HG02885 (cell line): ENCODE data around the gene DCLRE1C.
A peak's percentile ranks its signal among the peaks of the same experiment; 100 is the strongest.
"Not testable (repeated sequence)": the region's sequence is repeated elsewhere in the genome, so short reads cannot be mapped to it uniquely, and the experiment has no call there.

Experiments
- ATAC-seq: cut with Tn5 transposase; IDR thresholded peaks from one replicate; pipeline ENCODE4 v1.9.1; 2021; ENCODE audit warnings: mild to moderate bottlenecking; ENCODE audit not compliant: unreplicated experiment, poor library complexity

DCLRE1C gene

DNA sequence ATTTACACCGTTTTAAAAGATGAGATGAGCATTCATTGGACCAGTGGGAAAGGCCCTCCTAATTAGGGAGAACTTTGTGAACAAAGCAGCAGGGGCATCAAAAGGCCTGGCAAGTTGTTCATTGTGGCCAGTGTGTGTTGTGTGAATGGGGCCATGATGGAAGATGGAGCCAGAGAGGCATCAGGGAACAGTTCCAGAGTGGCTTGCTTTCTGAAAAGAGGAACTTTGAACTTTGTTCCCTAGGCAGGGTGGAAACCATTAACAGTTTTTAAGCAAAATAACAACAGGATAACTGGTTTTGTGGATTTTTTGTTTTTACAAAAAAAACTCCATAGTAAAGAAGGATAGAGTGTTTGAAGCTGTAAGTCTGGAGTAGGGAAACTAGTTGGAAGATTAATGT lies 62.7 kb downstream of the DCLRE1C start:
- no peak for ATAC-seq

GRCh38 chr10:14889318-14889717 lies 64.6 kb downstream of the DCLRE1C start:
- no peak for ATAC-seq

- no peak for ATAC-seq
These were observed 69.8 kb downstream of the DCLRE1C start for GRCh38 chr10:14884082-14884481.

DNA sequence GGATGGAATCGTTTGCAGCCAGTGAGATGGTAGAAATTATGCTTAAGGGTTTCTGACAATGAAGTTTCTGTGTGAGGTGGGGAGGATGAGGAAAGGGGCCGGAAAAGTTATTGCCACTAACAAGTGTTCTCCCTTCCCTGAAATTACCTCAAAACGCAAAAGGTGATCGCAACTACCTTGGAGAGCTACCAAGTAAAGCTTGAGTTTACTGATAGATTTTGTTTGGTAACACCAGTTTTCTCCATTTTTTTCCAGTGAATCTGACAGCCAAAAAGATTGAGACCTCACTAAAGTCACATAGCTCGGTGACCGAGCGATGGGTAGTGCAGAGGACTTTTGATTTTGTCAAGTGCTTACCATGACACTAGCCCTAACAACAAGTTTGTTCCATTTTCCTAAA lies 73.7 kb downstream of the DCLRE1C start:
- ATAC-seq = no peak

- ATAC-seq = no peak
These were observed 74.0 kb downstream of the DCLRE1C start for GRCh38 chr10:14879928-14880193.

GRCh38 chr10:14879124-14879927 lies 74.6 kb downstream of the DCLRE1C start:
- ATAC-seq = peak; percentile 22

DNA sequence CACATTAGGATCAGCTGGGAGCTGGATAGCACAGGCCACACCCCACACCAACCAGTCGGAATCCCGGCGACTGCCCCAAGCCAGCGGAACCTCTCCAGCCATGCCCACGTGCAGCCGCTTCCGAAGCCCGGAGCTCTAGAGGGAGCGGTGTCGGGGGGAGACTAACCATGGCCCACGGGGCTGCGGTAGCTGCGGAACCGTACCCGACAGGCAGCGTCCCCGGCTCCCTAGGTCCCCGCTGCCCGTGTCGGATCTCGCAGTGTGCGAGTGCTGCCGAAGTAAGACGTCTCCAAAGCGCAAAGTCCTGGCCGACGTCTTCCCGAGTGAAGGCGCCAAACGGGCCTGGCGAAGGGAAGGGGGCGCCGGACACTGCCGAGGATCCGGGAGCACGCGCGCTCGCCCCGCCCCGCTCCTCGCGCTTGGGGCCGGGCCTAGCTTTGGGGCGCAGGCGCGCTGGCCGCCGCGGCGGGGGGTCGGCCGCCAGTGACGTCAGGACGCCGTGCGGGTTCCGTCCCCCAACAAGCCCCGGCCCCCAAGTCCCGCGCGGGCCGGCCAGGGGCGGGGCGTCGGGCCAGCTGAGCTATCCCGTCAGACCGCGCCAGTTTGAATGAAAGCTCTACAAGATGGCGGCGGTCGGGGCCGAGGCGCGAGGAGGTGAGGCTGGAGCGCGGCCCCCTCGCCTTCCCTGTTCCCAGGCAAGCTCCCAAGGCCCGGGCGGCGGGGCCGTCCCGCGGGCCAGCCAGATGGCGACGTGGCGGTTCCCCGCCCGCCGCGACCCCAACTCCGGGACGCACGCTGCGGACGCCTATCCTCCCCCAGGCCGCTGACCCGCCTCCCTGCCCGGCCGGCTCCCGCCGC lies 75.4 kb downstream of the DCLRE1C start, which contains the start of gene SUV39H2:
Gene SUV39H2, plus strand, starts transcription at position 601 of the 858 bp plus-strand sequence. Its CDS starts 23 bp downstream, at position 624.
- peak; percentile 92 for ATAC-seq

DNA sequence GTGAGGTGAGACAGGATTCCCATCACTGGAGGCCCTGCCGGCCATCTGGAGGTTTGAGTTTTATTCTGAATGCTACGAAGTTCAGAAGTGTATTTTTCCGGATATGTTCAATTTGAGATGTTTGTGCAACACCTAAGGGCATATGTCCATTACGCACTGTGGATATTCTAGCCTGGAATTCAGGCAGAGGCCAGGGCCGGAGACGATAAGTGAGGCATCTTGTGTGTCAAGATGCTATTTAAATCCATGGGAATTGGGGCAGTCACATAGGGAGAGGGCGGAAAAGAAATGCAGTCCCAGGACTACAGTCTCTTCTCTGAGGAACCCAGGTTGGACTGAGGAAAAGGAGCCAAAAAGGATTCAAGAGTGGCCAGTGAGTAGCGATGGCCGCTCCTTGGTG lies 77.1 kb downstream of the DCLRE1C start:
- ATAC-seq = no peak

DNA sequence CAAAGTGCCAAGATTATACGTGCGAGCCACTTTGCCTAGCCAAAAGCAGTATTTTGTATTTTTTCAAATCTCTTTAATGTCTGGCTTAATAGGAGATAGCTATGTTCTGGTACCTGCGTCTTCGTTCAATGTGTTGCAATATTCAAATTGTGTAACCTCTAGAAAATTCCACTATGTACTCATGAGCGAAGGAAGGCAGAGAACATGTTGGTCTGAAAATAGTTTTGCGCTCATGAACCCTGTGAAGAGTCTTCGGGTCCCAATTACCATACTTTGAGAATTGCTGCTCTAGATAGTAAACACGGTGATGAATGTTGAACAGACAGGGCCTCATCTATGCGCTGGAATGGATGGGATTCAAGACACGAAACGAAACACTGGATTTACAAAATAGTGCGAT lies 78.0 kb downstream of the DCLRE1C start:
- ATAC-seq = no peak

- ATAC-seq = peak; percentile 57
These were observed 80.7 kb downstream of the DCLRE1C start for GRCh38 chr10:14873090-14873760.

GRCh38 chr10:14864871-14865270 lies 89.0 kb downstream of the DCLRE1C start:
- not testable (repeated sequence) for ATAC-seq

DNA sequence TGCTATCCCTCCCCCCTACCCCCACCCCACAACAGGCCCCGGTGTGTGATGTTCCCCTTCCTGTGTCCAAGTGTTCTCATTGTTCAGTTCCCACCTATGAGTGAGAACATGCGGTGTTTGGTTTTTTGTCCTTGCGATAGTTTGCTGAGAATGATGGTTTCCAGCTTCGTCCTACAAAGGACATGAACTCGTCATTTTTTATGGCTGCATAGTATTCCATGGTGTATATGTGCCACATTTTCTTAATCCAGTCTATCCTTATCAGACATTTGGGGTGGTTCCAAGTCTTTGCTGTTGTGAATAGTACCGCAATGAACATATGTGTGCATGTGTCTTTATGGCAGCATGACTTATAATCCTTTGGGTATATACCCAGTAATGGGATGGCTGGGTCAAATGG lies 89.4 kb downstream of the DCLRE1C start:
- not testable (repeated sequence) for ATAC-seq

DNA sequence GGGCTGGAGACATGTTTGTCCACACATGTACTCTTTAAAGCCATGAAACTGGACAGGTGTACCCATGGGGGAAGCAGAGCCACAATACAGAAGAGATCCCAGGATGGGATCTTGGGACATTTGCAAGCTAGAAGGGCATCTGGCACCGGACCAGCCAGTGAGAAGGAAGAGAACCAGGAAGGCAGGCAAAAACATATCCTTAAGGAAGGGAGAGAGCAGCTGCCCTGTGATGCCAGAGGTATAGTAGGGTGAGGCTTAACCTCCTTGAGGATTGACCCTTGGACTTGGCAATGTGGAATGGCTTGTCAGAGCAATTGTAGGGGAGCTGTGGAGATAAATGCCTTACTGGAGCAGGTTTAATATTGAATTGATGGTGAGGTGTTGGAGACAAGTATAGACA lies 93.1 kb downstream of the DCLRE1C start:
- no peak for ATAC-seq

- no peak for ATAC-seq
These were observed 94.1 kb downstream of the DCLRE1C start for GRCh38 chr10:14859775-14860174.

GRCh38 chr10:14859043-14859442 lies 94.9 kb downstream of the DCLRE1C start:
- no peak for ATAC-seq

DNA sequence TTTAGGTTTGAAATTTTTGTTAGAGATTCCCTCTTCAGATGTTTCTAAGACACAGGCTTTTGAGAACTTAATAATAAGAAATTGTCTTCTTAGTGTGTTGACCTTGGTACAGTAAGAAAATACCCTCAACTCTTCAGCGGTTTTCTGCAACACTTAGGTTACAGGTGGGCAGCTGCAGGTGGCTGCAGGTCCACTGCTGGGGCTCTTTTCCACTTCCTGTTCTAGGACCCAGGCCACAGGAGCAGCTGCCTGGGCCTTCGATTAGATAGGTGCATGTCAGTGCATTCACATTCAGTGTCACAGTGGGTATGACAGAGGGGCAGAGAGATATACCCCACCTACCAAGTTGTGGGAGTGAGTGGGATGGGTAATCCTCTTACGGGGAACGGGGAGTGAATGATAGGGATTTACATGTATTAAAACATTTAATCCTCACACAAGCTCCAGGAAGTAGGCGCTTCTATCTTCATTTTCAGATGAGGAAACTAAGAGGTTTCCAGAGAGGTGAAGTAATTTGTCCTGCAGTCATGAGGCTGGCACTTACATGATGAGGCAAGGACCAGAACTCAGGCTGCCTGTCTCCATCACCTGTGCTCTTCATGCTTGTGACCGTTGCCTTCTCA lies 95.4 kb downstream of the DCLRE1C start:
- ATAC-seq = no peak

DNA sequence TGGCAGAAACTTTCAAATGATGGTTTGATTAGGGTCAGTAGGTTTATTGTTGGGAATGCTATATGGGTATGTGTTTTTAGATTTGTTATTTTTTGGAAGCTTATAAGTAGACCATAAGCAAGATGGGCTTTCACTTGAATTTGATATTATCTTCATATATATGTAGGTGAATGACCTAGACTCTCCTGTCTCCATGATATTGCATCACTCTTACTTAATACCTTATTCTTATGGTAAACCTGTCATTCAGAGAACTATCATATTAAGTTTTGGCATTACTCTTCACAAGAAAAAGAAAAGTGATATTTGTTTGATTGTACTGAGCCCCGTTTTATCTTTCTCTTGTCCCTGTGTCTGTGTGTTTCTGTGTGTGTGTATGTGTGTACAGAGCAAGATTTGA lies 98.4 kb downstream of the DCLRE1C start:
- no peak for ATAC-seq

- no peak for ATAC-seq
These were observed 101.7 kb downstream of the DCLRE1C start for GRCh38 chr10:14852236-14852635.
